Fibroblast of villous mesenchyme (primary cell): Measurements from ENCODE around the gene EPC2. TPM values are rescaled to one million over a fixed set of nuclear protein-coding genes. Genes with fewer than 3 reads are reported as not detected.
A peak's percentile ranks its signal among the peaks of the same experiment; 100 is the strongest.

Experiments used
- DNase-seq: peaks from one replicate; pipeline ENCODE4 v3.0.0-alpha.2; 2010; ENCODE audit warnings: low read depth
- H3K4me3 ChIP-seq: 2 replicates; pipeline ENCODE4 v1.5.1; 2011; ENCODE audit warnings: low read depth, mild to moderate bottlenecking, low read length
- total RNA-seq: library from RNA; depleted of rRNA; stranded (reverse); fragments of >200 nt; gene quantifications from 2 replicates; pipeline ENCODE4 v1.2.3, GENCODE V29; 2012
- TF ChIP-seq, protein P1 (sequence below): IDR thresholded peaks from 2 replicates; pipeline ENCODE4 v1.5.1; 2012; ENCODE audit warnings: low read depth, mild to moderate bottlenecking, low read length; ENCODE audit not compliant: insufficient read depth

The EPC2 gene
- total RNA-seq, 1 donor: 23.3 TPM

DNA sequence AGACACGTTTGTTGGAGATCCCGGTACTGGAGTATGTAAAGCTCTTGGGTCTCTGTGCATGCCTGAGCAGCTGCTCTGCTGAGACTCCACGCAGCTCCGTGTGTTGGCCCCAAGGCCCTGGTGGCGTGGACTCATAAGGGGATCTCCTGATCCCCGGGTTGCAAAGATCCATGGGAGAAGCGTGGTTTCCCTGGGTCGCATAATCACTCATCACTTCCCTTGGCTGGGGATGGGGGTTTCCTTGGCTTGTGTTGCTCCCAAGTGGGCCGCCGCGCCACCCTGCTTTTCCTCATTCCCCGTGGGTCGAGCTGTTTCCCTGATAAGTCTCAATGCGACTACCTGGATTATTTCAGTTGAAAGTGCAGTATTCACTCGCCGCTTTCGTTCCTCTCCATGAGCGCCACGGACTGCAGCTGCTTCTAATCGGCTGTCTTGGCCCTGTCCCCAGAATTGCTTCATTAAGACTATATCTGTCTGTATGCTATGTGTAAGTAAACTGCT lies 76.0 kb downstream of the EPC2 start:
- no peak overlapping the region for H3K4me3 ChIP-seq
- DNase-seq: peak; percentile 65

DNA sequence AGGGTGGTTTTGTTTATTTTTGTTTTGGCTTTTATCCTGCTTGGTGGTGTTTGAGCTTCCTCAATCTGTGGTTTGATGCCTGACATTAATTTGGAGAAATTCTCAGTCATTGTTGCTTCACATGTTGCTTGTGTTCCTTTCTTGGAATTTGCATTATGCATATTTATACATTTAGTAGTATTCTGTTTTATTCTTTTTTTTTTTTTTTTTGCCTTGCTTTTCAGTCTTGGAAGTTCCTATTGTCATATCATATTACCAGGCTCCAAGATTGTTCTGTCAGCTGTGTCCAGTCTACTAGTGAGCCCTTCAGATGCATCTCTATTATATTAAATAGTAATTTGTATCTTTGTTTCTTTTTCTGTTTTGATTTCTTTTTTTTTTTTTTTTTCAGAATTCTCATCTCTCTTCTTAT lies 77.0 kb downstream of the EPC2 start:
- no peak overlapping the region for H3K4me3 ChIP-seq
- TF ChIP-seq, protein P1, sequence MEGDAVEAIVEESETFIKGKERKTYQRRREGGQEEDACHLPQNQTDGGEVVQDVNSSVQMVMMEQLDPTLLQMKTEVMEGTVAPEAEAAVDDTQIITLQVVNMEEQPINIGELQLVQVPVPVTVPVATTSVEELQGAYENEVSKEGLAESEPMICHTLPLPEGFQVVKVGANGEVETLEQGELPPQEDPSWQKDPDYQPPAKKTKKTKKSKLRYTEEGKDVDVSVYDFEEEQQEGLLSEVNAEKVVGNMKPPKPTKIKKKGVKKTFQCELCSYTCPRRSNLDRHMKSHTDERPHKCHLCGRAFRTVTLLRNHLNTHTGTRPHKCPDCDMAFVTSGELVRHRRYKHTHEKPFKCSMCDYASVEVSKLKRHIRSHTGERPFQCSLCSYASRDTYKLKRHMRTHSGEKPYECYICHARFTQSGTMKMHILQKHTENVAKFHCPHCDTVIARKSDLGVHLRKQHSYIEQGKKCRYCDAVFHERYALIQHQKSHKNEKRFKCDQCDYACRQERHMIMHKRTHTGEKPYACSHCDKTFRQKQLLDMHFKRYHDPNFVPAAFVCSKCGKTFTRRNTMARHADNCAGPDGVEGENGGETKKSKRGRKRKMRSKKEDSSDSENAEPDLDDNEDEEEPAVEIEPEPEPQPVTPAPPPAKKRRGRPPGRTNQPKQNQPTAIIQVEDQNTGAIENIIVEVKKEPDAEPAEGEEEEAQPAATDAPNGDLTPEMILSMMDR: no peak
- peak; percentile 7 for DNase-seq

More for the DNA sequence above, 76.0 kb downstream of the EPC2 start:
- TF ChIP-seq, protein P1: no peak

DNA sequence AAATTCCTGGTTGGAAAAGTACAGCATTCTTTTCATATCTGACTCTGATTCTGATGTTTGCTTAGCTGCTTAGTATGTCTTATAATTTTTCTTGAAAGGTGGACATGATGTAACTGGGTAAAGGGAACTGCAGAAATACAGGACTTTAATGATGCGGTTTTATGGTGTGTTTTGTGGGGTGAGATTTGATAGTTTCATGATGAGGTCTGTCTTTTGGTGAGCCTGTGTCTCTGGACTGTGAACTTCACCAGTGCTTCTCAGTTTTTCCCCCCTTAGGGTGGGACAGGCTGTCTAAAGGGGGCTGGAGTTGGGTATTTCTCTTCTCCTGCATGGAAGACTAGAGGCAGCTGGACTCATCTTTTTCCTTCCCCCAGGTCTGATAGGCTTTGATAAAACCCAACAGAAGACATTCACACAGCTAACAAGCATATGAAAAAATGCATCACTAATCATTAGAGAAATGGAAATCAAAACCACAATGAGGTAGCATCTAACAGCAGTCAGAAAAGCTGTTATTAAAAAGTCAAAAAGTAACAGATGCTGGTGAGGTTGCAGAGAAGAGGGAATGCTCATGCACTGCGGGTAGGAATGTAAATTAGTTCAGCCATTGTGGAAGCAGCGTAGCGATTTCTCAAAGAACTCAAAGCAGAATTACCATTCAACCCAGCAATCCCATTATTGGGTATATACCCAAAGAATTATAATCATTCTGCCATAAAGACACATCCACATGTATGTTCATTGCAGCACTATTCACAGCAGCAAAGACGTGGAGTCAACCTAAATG lies 77.6 kb downstream of the EPC2 start:
- peak; percentile 17 for DNase-seq
- no peak overlapping the region for H3K4me3 ChIP-seq
- TF ChIP-seq, protein P1: no peak

DNA sequence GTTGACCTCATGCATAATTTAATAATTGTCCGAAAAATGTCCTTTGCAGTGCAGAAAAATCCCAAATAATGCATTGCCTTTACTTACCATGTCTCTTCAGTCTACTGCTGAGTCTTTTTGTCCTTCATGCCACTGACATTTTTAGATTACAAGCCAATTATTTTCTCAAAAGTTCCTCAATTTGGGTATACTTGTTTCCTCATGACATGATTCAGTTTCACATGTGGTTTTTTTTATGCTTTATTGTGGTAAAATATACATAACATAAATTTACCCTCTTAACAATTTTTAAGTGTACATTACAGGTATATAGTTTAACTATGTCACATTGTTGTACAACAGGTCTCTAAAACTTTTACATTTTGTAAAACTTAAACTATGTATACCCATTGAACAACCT lies 81.0 kb downstream of the EPC2 start:
- TF ChIP-seq, protein P1: no peak
- no peak for DNase-seq
- no peak overlapping the region for H3K4me3 ChIP-seq

DNA sequence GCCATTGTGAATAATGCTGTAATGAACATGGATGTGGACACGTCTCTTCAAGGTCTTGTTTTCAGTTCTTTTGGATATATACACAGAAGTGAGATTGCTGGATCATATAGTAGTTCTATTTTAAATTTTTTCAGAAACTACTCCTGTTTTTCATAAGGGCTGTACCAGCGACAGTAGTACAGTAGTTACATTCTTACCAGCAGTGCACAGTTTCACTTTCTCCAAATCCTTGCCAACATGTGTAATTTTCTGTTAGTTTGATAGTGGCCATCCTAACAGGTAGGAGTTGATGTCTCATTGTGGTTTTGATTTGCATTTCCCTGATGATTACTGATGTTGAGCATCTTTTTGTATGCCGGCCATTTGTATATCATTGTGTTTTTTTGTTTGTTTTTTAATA lies 81.7 kb downstream of the EPC2 start:
- TF ChIP-seq, protein P1: no peak
- H3K4me3 ChIP-seq: no peak overlapping the region
- DNase-seq: no peak

DNA sequence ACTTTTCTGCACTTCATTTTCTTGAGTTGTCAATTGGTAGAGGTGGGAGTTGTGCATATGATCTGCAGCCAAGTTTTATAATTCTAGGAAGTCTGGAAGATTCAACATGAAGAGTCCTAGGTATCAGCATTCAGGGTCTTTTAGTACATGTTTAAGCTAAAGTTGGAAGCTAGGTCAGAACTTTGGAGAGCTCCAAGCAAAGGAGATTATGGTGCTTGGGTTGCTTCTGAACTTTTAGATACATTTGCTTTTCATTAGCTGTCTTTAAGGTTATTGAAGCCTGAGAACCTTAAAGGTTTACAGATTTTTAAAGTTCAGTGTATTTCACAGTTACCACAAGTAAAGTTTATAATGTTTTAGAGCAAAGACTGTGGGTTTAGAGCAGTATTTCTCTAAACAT lies 85.5 kb downstream of the EPC2 start:
- TF ChIP-seq, protein P1: no peak
- DNase-seq: peak; percentile 6
- H3K4me3 ChIP-seq: no peak overlapping the region
